Placental epithelial cell (primary cell): ENCODE results near the gene MRPS25. TPM values are rescaled to one million over a fixed set of nuclear protein-coding genes. Genes with fewer than 3 reads are reported as not detected.

ENCODE experiments used
- total RNA-seq: library from RNA; depleted of rRNA; stranded (reverse); fragments of >200 nt; gene quantifications from 2 replicates; pipeline ENCODE4 v1.2.3, GENCODE V29; 2012

MRPS25 gene
- 9.4 and 20.7 TPM in 2 replicates for total RNA-seq

GRCh38 chr3:15064835-15065549 lies at the start of gene MRPS25:
MRPS25 (minus strand) TSS chr3:15065315; CDS start chr3:15065194, 121 bp downstream.

GRCh38 chr3:15098503-15099363 lies 33.6 kb upstream of the MRPS25 start, which contains the start of gene RBSN:
RBSN (minus strand) TSS chr3:15099148; CDS start chr3:15096120, 3,028 bp downstream.

Other genes starting within 250 kb of the MRPS25 start
- gene FGD5, start 246.4 kb downstream of the MRPS25 start, total RNA-seq = 0.11 TPM in 1 of 2 replicates, not detected in the other
- 34.2 and 39.0 TPM in 2 replicates for gene NR2C2, start 117.7 kb downstream of the MRPS25 start, total RNA-seq
- 25.1 and 36.3 TPM in 2 replicates for gene RBSN, start 33.8 kb upstream of the MRPS25 start, total RNA-seq
- gene CAPN7, start 140.9 kb upstream of the MRPS25 start, total RNA-seq = 61.5 and 69.9 TPM in 2 replicates